Measurements from ENCODE around the gene TEX2. TPM values are rescaled to one million over a fixed set of nuclear protein-coding genes. Genes with fewer than 3 reads are reported as not detected.

Gene TEX2
- total and polyA plus RNA-seq, 2 of the 13 experiments (the other 11 are each of a cell fraction or from before 2014, with no cell fraction given): 21.4 to 37.7 TPM

DNA sequence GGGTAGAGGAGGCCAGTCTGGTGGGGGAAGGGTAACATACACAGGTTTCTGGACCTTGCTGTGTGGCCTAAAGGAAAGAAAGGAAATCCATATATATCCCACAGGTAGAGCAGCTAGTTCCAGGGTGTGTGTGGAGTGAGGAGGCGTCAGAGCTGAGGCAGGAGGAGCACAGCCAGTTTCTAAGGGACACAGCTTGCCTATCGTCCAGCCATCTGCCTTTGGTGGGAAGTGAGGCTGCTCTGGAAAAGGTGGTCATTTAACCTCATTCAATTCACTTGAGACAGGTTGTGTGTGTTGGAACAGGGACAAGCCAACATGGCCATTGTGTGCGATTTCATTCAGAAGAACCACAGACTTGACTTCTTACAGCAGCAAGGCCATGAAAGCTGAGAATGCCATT is 96.2 kb downstream of the TEX2 start:
- Histone ChIP-seq H3K27ac (ENCODE audit: extremely low read length, insufficient read depth, low read length) (no peak overlapping the region), H3K9ac (ENCODE audit: insufficient read depth, low read depth, low read length) (no peak overlapping the region), H3K4me2 (ENCODE audit: low read depth, low read length) (no peak overlapping the region), H3K4me3 (replicated peaks in 1 of 3; ENCODE audit: insufficient read depth in 1 of 3, low read depth in 2 of 3, low read length in 3 of 3) (no peak overlapping the region), H3K79me2 (ENCODE audit: insufficient read depth, low read length) (no peaks in the 10 kb centered on the region), H3K9me3 (ENCODE audit: low read length) (no peaks in the 10 kb centered on the region), H3K36me3 (replicated peaks in 1 of 2; ENCODE audit: control insufficient read depth in 1 of 2, insufficient read depth in 2 of 2, low read length in 2 of 2) (peaks cover 16 to 46% of the 10 kb centered on the region in 2 experiments), H3K27me3 (ENCODE audit: control insufficient read depth in 1 of 2, insufficient read depth in 2 of 2, low read length in 2 of 2) (no peaks in the 10 kb centered on the region), H2AFZ (ENCODE audit: low read length) (no peak overlapping the region), H3K4me1 (ENCODE audit: insufficient read depth, low read length) (no peaks in the 10 kb centered on the region), H4K20me1 (ENCODE audit: insufficient read depth, low read length) (no peaks in the 10 kb centered on the region)
- intact Hi-C loops (cut with micrococcal nuclease; ENCODE audit: unreplicated experiment) (no loop called here), in situ Hi-C loops (cut with HindIII; ENCODE audit: extremely low pct_ligation_motif_present, low pct_unique_long_range_greater_than_20kb) (no loop called here)
- FAIRE-seq (no peak), DNase-seq (ENCODE audit: low spot score) (no peak), ATAC-seq (no peak)
- ChIA-PET CTCF (ENCODE audit: low intra/inter-chr PET ratio, low total read pairs) (no interaction called here), POLR2A (interaction anchor here (1.2 to 3.8 kb wide), 3 partner anchors 11 to 50 kb away, joined by 4 to 17 read pairs (median 5); no protein-coding TSS in a partner anchor)
- WGBS (ENCODE audit: low lambda C conversion rate): 92% methylated on average over 3 of the region's 3 CpGs
- BruUV-seq (replicated peaks): no TSS peak
- TF ChIP-seq ZNF12 (CRISPR knock-in tag; IDR thresholded peaks at IDR 0.05) (no peak), MYC (CRISPR knock-in tag; IDR thresholded peaks at IDR 0.05; ENCODE audit: borderline replicate concordance) (no peak), ZNF224 (CRISPR knock-in tag; IDR thresholded peaks at IDR 0.05) (no peak), DNMT1 (CRISPR knock-in tag; IDR thresholded peaks at IDR 0.05) (no peak), ZBTB25 (CRISPR knock-in tag; IDR thresholded peaks at IDR 0.05) (no peak), CEBPB (IDR thresholded peaks at IDR 0.05; ENCODE audit: borderline replicate concordance, low read depth, low read length) (no peak), ZNF563 (CRISPR knock-in tag; IDR thresholded peaks at IDR 0.05) (no peak), ESRRA (CRISPR knock-in tag; IDR thresholded peaks at IDR 0.05; ENCODE audit: low read depth) (no peak), ZFAT (CRISPR knock-in tag; conservative IDR thresholded peaks at IDR 0.05) (no peak), NFYC (CRISPR knock-in tag; IDR thresholded peaks at IDR 0.05) (no peak), ZNF253 (CRISPR knock-in tag; IDR thresholded peaks at IDR 0.05; ENCODE audit: borderline replicate concordance) (no peak), ETV6 (CRISPR knock-in tag; conservative IDR thresholded peaks at IDR 0.05) (no peak), ZNF678 (CRISPR knock-in tag; IDR thresholded peaks at IDR 0.05) (no peak), ZNF382 (CRISPR knock-in tag; IDR thresholded peaks at IDR 0.05; ENCODE audit: borderline replicate concordance) (no peak), CBFB (CRISPR knock-in tag; IDR thresholded peaks at IDR 0.05) (no peak), ZFP82 (CRISPR knock-in tag; IDR thresholded peaks at IDR 0.05; ENCODE audit: borderline replicate concordance) (no peak), SMAD1 (CRISPR knock-in tag; IDR thresholded peaks at IDR 0.05; ENCODE audit: borderline replicate concordance, low read depth) (no peak), HMG20B (CRISPR knock-in tag; conservative IDR thresholded peaks at IDR 0.05) (no peak)
- TF ChIP-seq, protein P1, sequence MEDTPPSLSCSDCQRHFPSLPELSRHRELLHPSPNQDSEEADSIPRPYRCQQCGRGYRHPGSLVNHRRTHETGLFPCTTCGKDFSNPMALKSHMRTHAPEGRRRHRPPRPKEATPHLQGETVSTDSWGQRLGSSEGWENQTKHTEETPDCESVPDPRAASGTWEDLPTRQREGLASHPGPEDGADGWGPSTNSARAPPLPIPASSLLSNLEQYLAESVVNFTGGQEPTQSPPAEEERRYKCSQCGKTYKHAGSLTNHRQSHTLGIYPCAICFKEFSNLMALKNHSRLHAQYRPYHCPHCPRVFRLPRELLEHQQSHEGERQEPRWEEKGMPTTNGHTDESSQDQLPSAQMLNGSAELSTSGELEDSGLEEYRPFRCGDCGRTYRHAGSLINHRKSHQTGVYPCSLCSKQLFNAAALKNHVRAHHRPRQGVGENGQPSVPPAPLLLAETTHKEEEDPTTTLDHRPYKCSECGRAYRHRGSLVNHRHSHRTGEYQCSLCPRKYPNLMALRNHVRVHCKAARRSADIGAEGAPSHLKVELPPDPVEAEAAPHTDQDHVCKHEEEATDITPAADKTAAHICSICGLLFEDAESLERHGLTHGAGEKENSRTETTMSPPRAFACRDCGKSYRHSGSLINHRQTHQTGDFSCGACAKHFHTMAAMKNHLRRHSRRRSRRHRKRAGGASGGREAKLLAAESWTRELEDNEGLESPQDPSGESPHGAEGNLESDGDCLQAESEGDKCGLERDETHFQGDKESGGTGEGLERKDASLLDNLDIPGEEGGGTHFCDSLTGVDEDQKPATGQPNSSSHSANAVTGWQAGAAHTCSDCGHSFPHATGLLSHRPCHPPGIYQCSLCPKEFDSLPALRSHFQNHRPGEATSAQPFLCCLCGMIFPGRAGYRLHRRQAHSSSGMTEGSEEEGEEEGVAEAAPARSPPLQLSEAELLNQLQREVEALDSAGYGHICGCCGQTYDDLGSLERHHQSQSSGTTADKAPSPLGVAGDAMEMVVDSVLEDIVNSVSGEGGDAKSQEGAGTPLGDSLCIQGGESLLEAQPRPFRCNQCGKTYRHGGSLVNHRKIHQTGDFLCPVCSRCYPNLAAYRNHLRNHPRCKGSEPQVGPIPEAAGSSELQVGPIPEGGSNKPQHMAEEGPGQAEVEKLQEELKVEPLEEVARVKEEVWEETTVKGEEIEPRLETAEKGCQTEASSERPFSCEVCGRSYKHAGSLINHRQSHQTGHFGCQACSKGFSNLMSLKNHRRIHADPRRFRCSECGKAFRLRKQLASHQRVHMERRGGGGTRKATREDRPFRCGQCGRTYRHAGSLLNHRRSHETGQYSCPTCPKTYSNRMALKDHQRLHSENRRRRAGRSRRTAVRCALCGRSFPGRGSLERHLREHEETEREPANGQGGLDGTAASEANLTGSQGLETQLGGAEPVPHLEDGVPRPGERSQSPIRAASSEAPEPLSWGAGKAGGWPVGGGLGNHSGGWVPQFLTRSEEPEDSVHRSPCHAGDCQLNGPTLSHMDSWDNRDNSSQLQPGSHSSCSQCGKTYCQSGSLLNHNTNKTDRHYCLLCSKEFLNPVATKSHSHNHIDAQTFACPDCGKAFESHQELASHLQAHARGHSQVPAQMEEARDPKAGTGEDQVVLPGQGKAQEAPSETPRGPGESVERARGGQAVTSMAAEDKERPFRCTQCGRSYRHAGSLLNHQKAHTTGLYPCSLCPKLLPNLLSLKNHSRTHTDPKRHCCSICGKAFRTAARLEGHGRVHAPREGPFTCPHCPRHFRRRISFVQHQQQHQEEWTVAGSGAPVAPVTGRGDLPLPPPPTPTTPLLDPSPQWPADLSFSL (CRISPR knock-in tag; IDR thresholded peaks at IDR 0.05): no peak

Data from HepG2 (cell line).